Measurements from ENCODE around the gene DCAF5. TPM values are rescaled to one million over a fixed set of nuclear protein-coding genes. Genes with fewer than 3 reads are reported as not detected.

DCAF5 gene
- total and polyA plus RNA-seq, 2 of the 13 experiments (the other 11 are each of a cell fraction or from before 2014, with no cell fraction given), result 13.4 to 31.6 TPM

DNA sequence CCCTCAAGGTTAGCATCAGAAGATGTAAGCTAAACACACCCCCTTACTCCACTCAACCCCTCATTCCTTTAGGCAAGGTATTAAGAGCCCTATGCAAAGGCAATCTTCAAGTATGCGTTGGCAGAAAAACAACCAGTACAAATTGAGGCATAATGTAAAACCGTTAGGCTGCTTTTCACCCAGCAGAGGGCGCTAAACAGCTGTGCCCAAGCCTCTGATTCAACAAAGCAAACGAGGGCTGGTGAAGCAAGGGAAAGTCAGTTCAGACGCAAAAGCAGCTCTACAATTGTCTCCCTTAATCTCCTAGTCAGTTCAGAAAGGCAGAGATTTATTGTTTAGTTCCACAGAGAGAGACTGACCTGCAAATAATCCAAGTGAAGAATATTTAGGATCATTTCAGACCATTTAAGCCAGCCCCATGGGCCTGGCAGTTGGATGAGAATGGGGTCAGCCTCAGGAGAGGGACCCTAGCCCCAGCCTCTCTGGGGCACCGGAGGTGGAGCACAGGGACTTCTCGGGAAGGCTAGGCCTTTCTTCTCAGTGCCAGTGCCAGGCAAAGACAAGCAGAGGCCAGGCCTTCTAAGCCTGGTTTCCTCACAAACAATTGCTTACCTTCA lies 23.5 kb downstream of the DCAF5 start (continued):
- TF ChIP-seq, protein P1, sequence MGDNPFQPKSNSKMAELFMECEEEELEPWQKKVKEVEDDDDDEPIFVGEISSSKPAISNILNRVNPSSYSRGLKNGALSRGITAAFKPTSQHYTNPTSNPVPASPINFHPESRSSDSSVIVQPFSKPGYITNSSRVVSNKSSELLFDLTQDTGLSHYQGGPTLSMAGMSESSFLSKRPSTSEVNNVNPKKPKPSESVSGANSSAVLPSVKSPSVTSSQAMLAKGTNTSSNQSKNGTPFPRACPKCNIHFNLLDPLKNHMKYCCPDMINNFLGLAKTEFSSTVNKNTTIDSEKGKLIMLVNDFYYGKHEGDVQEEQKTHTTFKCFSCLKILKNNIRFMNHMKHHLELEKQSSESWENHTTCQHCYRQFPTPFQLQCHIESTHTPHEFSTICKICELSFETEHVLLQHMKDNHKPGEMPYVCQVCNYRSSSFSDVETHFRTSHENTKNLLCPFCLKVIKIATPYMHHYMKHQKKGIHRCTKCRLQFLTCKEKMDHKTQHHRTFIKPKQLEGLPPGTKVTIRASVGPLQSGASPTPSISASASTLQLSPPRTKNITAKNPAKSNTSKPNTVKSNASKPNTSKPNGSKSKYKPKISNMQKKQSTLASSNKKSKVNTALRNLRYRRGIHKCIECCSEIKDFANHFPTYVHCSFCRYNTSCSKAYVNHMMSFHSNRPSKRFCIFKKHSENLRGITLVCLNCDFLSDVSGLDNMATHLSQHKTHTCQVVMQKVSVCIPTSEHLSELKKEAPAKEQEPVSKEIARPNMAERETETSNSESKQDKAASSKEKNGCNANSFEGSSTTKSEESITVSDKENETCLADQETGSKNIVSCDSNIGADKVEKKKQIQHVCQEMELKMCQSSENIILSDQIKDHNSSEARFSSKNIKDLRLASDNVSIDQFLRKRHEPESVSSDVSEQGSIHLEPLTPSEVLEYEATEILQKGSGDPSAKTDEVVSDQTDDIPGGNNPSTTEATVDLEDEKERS (CRISPR knock-in tag; IDR thresholded peaks at IDR 0.05), result no peak
- TF ChIP-seq, protein P2, sequence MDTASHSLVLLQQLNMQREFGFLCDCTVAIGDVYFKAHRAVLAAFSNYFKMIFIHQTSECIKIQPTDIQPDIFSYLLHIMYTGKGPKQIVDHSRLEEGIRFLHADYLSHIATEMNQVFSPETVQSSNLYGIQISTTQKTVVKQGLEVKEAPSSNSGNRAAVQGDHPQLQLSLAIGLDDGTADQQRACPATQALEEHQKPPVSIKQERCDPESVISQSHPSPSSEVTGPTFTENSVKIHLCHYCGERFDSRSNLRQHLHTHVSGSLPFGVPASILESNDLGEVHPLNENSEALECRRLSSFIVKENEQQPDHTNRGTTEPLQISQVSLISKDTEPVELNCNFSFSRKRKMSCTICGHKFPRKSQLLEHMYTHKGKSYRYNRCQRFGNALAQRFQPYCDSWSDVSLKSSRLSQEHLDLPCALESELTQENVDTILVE (CRISPR knock-in tag; IDR thresholded peaks at IDR 0.05), result no peak
- TF ChIP-seq POLR2AphosphoS5 (IDR thresholded peaks at IDR 0.05; ENCODE audit: low read depth, low read length) (no peak), ZSCAN25 (CRISPR knock-in tag; IDR thresholded peaks at IDR 0.05) (0 out of 2 replicates have a peak, but pooled peaks have one; percentile 28), SAP130 (CRISPR knock-in tag; IDR thresholded peaks at IDR 0.05; ENCODE audit: low read depth) (0 out of 2 replicates have a peak, but pooled peaks have one; percentile 31), MTF1 (CRISPR knock-in tag; IDR thresholded peaks at IDR 0.05) (no peak), DNMT1 (CRISPR knock-in tag; IDR thresholded peaks at IDR 0.05) (no peak), ZNF749 (CRISPR knock-in tag; IDR thresholded peaks at IDR 0.05; ENCODE audit: borderline replicate concordance) (no peak), ZNF781 (CRISPR knock-in tag; IDR thresholded peaks at IDR 0.05; ENCODE audit: borderline replicate concordance, not compliant biosample characterization) (no peak), CEBPG (CRISPR knock-in tag; IDR thresholded peaks at IDR 0.05) (0 out of 2 replicates have a peak, but pooled peaks have one; percentile 26), RBFOX2 (IDR thresholded peaks at IDR 0.05; ENCODE audit: low read depth, low read length) (no peak), RXRB (CRISPR knock-in tag; IDR thresholded peaks at IDR 0.05; ENCODE audit: borderline replicate concordance) (0 out of 2 replicates have a peak, but pooled peaks have one; percentile 5), MXI1 (IDR thresholded peaks at IDR 0.05; ENCODE audit: borderline replicate concordance, low read depth, low read length) (no peak), EED (CRISPR knock-in tag; IDR thresholded peaks at IDR 0.05) (no peak), NCOA1 (CRISPR knock-in tag; IDR thresholded peaks at IDR 0.05) (no peak), ZNF550 (CRISPR knock-in tag; IDR thresholded peaks at IDR 0.05; ENCODE audit: borderline replicate concordance) (no peak)
- TF ChIP-seq, protein P3, sequence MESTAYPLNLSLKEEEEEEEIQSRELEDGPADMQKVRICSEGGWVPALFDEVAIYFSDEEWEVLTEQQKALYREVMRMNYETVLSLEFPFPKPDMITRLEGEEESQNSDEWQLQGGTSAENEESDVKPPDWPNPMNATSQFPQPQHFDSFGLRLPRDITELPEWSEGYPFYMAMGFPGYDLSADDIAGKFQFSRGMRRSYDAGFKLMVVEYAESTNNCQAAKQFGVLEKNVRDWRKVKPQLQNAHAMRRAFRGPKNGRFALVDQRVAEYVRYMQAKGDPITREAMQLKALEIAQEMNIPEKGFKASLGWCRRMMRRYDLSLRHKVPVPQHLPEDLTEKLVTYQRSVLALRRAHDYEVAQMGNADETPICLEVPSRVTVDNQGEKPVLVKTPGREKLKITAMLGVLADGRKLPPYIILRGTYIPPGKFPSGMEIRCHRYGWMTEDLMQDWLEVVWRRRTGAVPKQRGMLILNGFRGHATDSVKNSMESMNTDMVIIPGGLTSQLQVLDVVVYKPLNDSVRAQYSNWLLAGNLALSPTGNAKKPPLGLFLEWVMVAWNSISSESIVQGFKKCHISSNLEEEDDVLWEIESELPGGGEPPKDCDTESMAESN (CRISPR knock-in tag; conservative IDR thresholded peaks at IDR 0.05), result 0 out of 2 replicates have a peak, but pooled peaks have one; percentile 50
- TF ChIP-seq, protein P4, sequence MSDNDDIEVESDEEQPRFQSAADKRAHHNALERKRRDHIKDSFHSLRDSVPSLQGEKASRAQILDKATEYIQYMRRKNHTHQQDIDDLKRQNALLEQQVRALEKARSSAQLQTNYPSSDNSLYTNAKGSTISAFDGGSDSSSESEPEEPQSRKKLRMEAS (IDR thresholded peaks at IDR 0.05), result no peak
- TF ChIP-seq, protein P5, sequence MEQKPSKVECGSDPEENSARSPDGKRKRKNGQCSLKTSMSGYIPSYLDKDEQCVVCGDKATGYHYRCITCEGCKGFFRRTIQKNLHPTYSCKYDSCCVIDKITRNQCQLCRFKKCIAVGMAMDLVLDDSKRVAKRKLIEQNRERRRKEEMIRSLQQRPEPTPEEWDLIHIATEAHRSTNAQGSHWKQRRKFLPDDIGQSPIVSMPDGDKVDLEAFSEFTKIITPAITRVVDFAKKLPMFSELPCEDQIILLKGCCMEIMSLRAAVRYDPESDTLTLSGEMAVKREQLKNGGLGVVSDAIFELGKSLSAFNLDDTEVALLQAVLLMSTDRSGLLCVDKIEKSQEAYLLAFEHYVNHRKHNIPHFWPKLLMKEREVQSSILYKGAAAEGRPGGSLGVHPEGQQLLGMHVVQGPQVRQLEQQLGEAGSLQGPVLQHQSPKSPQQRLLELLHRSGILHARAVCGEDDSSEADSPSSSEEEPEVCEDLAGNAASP (CRISPR knock-in tag; IDR thresholded peaks at IDR 0.05; ENCODE audit: borderline replicate concordance), result no peak
- TF ChIP-seq, protein P6, sequence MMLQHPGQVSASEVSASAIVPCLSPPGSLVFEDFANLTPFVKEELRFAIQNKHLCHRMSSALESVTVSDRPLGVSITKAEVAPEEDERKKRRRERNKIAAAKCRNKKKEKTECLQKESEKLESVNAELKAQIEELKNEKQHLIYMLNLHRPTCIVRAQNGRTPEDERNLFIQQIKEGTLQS (CRISPR knock-in tag; IDR thresholded peaks at IDR 0.05), result no peak
- TF ChIP-seq, protein P7, sequence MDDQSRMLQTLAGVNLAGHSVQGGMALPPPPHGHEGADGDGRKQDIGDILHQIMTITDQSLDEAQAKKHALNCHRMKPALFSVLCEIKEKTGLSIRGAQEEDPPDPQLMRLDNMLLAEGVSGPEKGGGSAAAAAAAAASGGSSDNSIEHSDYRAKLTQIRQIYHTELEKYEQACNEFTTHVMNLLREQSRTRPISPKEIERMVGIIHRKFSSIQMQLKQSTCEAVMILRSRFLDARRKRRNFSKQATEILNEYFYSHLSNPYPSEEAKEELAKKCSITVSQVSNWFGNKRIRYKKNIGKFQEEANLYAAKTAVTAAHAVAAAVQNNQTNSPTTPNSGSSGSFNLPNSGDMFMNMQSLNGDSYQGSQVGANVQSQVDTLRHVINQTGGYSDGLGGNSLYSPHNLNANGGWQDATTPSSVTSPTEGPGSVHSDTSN (CRISPR knock-in tag; IDR thresholded peaks at IDR 0.05; ENCODE audit: borderline replicate concordance), result no peak

Data from HepG2 (cell line).